HepG2 (cell line): ENCODE results near the gene CNP. TPM values are rescaled to one million over a fixed set of nuclear protein-coding genes. Genes with fewer than 3 reads are reported as not detected.

Experiments
- CAMTA2 ChIP-seq: sonication (generic); formaldehyde crosslinking; IDR thresholded peaks from 2 replicates; pipeline ENCODE4 v1.4.0; 2020; ENCODE audit warnings: mild to moderate bottlenecking, missing genetic modification reagents, borderline replicate concordance
- EHMT2 ChIP-seq: fragments of 200-600 bp; sonication (generic); IDR thresholded peaks from 2 replicates; pipeline ENCODE4 v1.7.0; 2017; ENCODE audit warnings: antibody characterized with exemption, low read depth, low read length, borderline replicate concordance
- HNF1A ChIP-seq, 2 experiments: sonication (generic) in 1 of 2; formaldehyde crosslinking in 1 of 2; IDR thresholded peaks; 2 replicates each; pipeline versions ENCODE4 v1.4.0 to v1.6.1; 2016 to 2020; ENCODE audit warnings: borderline replicate concordance in 1 of 2, low read depth in 1 of 2, mild to moderate bottlenecking in 1 of 2, missing genetic modification reagents in 1 of 2
- HNF4G ChIP-seq, 2 experiments: sonication (generic) in 1 of 2; formaldehyde crosslinking in 1 of 2; IDR thresholded peaks; 2 replicates each; pipeline versions ENCODE4 v1.4.0 to v1.6.1; 2011 to 2020; ENCODE audit warnings: borderline replicate concordance in 2 of 2, low read depth in 2 of 2, mild to moderate bottlenecking in 2 of 2, low read length in 1 of 2, missing genetic modification reagents in 1 of 2, moderate library complexity in 1 of 2
- KDM2A ChIP-seq: sonication (generic); formaldehyde crosslinking; IDR thresholded peaks from 2 replicates; pipeline ENCODE4 v1.4.0; 2020; ENCODE audit warnings: low read depth, missing genetic modification reagents, borderline replicate concordance
- MAF1 ChIP-seq: sonication (generic); formaldehyde crosslinking; IDR thresholded peaks from 2 replicates; pipeline ENCODE4 v1.5.0; 2020; ENCODE audit warnings: missing genetic modification reagents, borderline replicate concordance
- NCOA2 ChIP-seq: sonication (generic); formaldehyde crosslinking; IDR thresholded peaks from 2 replicates; pipeline ENCODE4 v1.8.0; 2022; ENCODE audit warnings: inconsistent platforms
- RFX1 ChIP-seq: fragments of 450-650 bp; IDR thresholded peaks from 2 replicates; pipeline ENCODE4 v1.6.1; 2017
- SKIL ChIP-seq: sonication (generic); formaldehyde crosslinking; IDR thresholded peaks from 2 replicates; pipeline ENCODE4 v1.8.0; 2022; ENCODE audit warnings: missing genetic modification reagents, mild to moderate bottlenecking, moderate library complexity, borderline replicate concordance
- TFDP2 ChIP-seq: sonication (generic); formaldehyde crosslinking; IDR thresholded peaks from 2 replicates; pipeline ENCODE4 v1.4.0; 2020; ENCODE audit warnings: missing genetic modification reagents
- ZNF597 ChIP-seq: sonication (generic); formaldehyde crosslinking; IDR thresholded peaks from 2 replicates; pipeline ENCODE4 v1.5.0; 2020; ENCODE audit warnings: missing genetic modification reagents
- ZNF670 ChIP-seq: sonication (generic); formaldehyde crosslinking; IDR thresholded peaks from 2 replicates; pipeline ENCODE4 v1.8.0; 2022; ENCODE audit warnings: mild to moderate bottlenecking, missing genetic modification reagents, borderline replicate concordance
- polyA plus RNA-seq, 8 experiments: library from polyadenylated mRNA; depleted of rRNA in 3 of 8; stranded (reverse) in 7 of 8; unstranded in 1 of 8; fragments of >200 nt; fragmentation: Illumina TruSeq in 4 of 8; extraction: Trizol in 4 of 8; gene quantifications; 2 replicates each; pipeline versions ENCODE4 v1.2.1 to v1.2.3, GENCODE V29; 2011 to 2016; ENCODE audit warnings: low read depth in 4 of 8, missing spikeins in 1 of 8, mixed read lengths in 1 of 8; ENCODE audit not compliant: insufficient read depth in 1 of 8
- total RNA-seq, 5 experiments: library from RNA; depleted of rRNA; stranded (reverse); fragments of >200 nt; fragmentation: Illumina TruSeq; extraction: Trizol; gene quantifications; 2 replicates each; pipeline ENCODE4 v1.2.3, GENCODE V29; 2016; ENCODE audit warnings: low read depth in 1 of 5
- TF ChIP-seq, protein P1 (sequence below): sonication (generic); formaldehyde crosslinking; IDR thresholded peaks from 2 replicates; pipeline ENCODE4 v1.5.0; 2020; ENCODE audit warnings: mild to moderate bottlenecking, missing genetic modification reagents, borderline replicate concordance

The CNP gene
- total and polyA plus RNA-seq, 2 of the 13 experiments (the other 11 are each of a cell fraction or from before 2014, with no cell fraction given), result 97.2 to 161 TPM

GRCh38 chr17:41966463-41967140, at the start of gene CNP (continued):
- TF ChIP-seq SKIL (peak; percentile 79), RFX1 (no peak), CAMTA2 (no peak; the same call in 1 of the 2 replicates), HNF4G (IDR thresholded peaks at IDR 0.05; ENCODE audit: borderline replicate concordance, low read depth, low read length) (0 out of 2 replicates have a peak, but pooled peaks have one; percentile 18), HNF4G (CRISPR knock-in tag; IDR thresholded peaks at IDR 0.05; ENCODE audit: borderline replicate concordance, low read depth) (peak; percentile 14; the same call in 1 of the 2 replicates), HNF1A (IDR thresholded peaks at IDR 0.05; ENCODE audit: low read depth) (no peak), HNF1A (CRISPR knock-in tag; IDR thresholded peaks at IDR 0.05; ENCODE audit: borderline replicate concordance) (peak; percentile 27; the same call in 1 of the 2 replicates), TFDP2 (CRISPR knock-in tag) (peak; percentile 94), MAF1 (CRISPR knock-in tag) (peak; percentile 85; the same call in 1 of the 2 replicates), KDM2A (CRISPR knock-in tag) (peak; percentile 97), ZNF597 (CRISPR knock-in tag) (no peak), ZNF670 (CRISPR knock-in tag) (peak; percentile 92; the same call in 1 of the 2 replicates), EHMT2 (no peak), NCOA2 (CRISPR knock-in tag) (peak; percentile 42)
- TF ChIP-seq, protein P1, sequence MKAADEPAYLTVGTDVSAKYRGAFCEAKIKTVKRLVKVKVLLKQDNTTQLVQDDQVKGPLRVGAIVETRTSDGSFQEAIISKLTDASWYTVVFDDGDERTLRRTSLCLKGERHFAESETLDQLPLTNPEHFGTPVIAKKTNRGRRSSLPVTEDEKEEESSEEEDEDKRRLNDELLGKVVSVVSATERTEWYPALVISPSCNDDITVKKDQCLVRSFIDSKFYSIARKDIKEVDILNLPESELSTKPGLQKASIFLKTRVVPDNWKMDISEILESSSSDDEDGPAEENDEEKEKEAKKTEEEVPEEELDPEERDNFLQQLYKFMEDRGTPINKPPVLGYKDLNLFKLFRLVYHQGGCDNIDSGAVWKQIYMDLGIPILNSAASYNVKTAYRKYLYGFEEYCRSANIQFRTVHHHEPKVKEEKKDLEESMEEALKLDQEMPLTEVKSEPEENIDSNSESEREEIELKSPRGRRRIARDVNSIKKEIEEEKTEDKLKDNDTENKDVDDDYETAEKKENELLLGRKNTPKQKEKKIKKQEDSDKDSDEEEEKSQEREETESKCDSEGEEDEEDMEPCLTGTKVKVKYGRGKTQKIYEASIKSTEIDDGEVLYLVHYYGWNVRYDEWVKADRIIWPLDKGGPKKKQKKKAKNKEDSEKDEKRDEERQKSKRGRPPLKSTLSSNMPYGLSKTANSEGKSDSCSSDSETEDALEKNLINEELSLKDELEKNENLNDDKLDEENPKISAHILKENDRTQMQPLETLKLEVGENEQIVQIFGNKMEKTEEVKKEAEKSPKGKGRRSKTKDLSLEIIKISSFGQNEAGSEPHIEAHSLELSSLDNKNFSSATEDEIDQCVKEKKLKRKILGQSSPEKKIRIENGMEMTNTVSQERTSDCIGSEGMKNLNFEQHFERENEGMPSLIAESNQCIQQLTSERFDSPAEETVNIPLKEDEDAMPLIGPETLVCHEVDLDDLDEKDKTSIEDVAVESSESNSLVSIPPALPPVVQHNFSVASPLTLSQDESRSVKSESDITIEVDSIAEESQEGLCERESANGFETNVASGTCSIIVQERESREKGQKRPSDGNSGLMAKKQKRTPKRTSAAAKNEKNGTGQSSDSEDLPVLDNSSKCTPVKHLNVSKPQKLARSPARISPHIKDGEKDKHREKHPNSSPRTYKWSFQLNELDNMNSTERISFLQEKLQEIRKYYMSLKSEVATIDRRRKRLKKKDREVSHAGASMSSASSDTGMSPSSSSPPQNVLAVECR (CRISPR knock-in tag), result peak; percentile 80
